Neural cell (in vitro differentiated cells): ENCODE results near the gene GRIPAP1. TPM values are rescaled to one million over a fixed set of nuclear protein-coding genes. Genes with fewer than 3 reads are reported as not detected.

Experiments used
- H2AFZ ChIP-seq: fragments of 200-600, 300-800 bp; sonication (generic), shearing (Covaris generic); 2 replicates; pipeline ENCODE4 v1.6.0; 2014; ENCODE audit warnings: low read depth, mild to moderate bottlenecking, antibody characterized with exemption, low read length, moderate library complexity
- H3F3A ChIP-seq: fragments of 200-600 bp; shearing (Covaris generic); 2 replicates; pipeline ENCODE4 v1.6.1; 2016; ENCODE audit warnings: mild to moderate bottlenecking, moderate library complexity, mixed read lengths, antibody characterized with exemption, low read length; ENCODE audit not compliant: insufficient read depth, poor library complexity, severe bottlenecking
- H3K27ac ChIP-seq: fragments of 200-600, 300-800 bp; sonication (generic), shearing (Covaris generic); 2 replicates; pipeline ENCODE4 v1.5.1; 2014; ENCODE audit warnings: mild to moderate bottlenecking, low read length, moderate library complexity
- H3K27me3 ChIP-seq: fragments of 300-800, 200-600 bp; sonication (generic), shearing (Covaris generic); 2 replicates; pipeline ENCODE4 v1.6.0; 2014; ENCODE audit warnings: mild to moderate bottlenecking, low read depth, low read length, moderate library complexity; ENCODE audit not compliant: insufficient read depth
- H3K36me3 ChIP-seq: fragments of 300-800, 200-600 bp; sonication (generic), shearing (Covaris generic); 2 replicates; pipeline ENCODE4 v1.5.1; 2014; ENCODE audit warnings: mild to moderate bottlenecking, antibody characterized with exemption, low read length, moderate library complexity; ENCODE audit not compliant: insufficient read depth
- H3K4me2 ChIP-seq: fragments of 300-800, 200-600 bp; sonication (generic), shearing (Covaris generic); 2 replicates; pipeline ENCODE4 v1.6.0; 2014; ENCODE audit warnings: mild to moderate bottlenecking, low read length
- H3K4me3 ChIP-seq: fragments of 300-800, 200-600 bp; sonication (generic), shearing (Covaris generic); 2 replicates; pipeline ENCODE4 v1.5.1; 2014; ENCODE audit warnings: mild to moderate bottlenecking, low read length, moderate library complexity
- H3K79me2 ChIP-seq: fragments of 200-600 bp; shearing (Covaris generic); replicated peaks from 2 replicates; pipeline ENCODE4 v1.6.0; 2014; ENCODE audit warnings: mild to moderate bottlenecking, low read length, moderate library complexity; ENCODE audit not compliant: insufficient read depth
- H3K9ac ChIP-seq: fragments of 300-800, 200-600 bp; sonication (generic), shearing (Covaris generic); 2 replicates; pipeline ENCODE4 v1.6.1; 2016; ENCODE audit warnings: mild to moderate bottlenecking, low read length, mixed read lengths
- H3K9me2 ChIP-seq: fragments of 200-600 bp; shearing (Covaris generic); 2 replicates; pipeline ENCODE4 v1.6.1; 2016; ENCODE audit warnings: mild to moderate bottlenecking, low read length, mixed read lengths; ENCODE audit not compliant: insufficient read depth
- H3K9me3 ChIP-seq: fragments of 200-600, 300-800 bp; sonication (generic), shearing (Covaris generic); 2 replicates; pipeline ENCODE4 v1.6.1; 2016; ENCODE audit warnings: mild to moderate bottlenecking, mixed run types, low read length, moderate library complexity, mixed read lengths
- H4K20me1 ChIP-seq: fragments of 200-600 bp; shearing (Covaris generic); 2 replicates; pipeline ENCODE4 v1.6.1; 2016; ENCODE audit warnings: mild to moderate bottlenecking, mixed run types; ENCODE audit not compliant: insufficient read depth
- CTCF ChIP-seq: fragments of 450-650 bp; IDR thresholded peaks from 2 replicates; pipeline ENCODE4 v1.5.1; 2014; ENCODE audit warnings: antibody characterized with exemption, mild to moderate bottlenecking, moderate library complexity; ENCODE audit not compliant: poor library complexity, severe bottlenecking
- EP300 ChIP-seq: fragments of 450-650 bp; conservative IDR thresholded peaks from 2 replicates; pipeline ENCODE4 v1.6.1; 2014; ENCODE audit warnings: antibody characterized with exemption, mild to moderate bottlenecking, moderate library complexity; ENCODE audit not compliant: poor library complexity, severe bottlenecking
- EZH2 ChIP-seq: fragments of 200-600, 300-800 bp; shearing (Covaris generic), sonication (generic); IDR thresholded peaks from 2 replicates; pipeline ENCODE4 v1.6.1; 2014; ENCODE audit warnings: antibody characterized with exemption, low read length, borderline replicate concordance, mild to moderate bottlenecking; ENCODE audit not compliant: insufficient read depth, poor library complexity, severe bottlenecking
- MXI1 ChIP-seq: fragments of 450-650 bp; conservative IDR thresholded peaks from 2 replicates; pipeline ENCODE4 v1.6.1; 2014; ENCODE audit warnings: antibody characterized with exemption, mild to moderate bottlenecking; ENCODE audit not compliant: poor library complexity, severe bottlenecking
- POLR2AphosphoS5 ChIP-seq: IDR thresholded peaks from 2 replicates; pipeline ENCODE4 v1.6.1; 2012
- RAD21 ChIP-seq: fragments of 450-650 bp; conservative IDR thresholded peaks from 2 replicates; pipeline ENCODE4 v1.6.1; 2014; ENCODE audit warnings: antibody characterized with exemption, mild to moderate bottlenecking, moderate library complexity
- REST ChIP-seq: IDR thresholded peaks from 2 replicates; pipeline ENCODE4 v1.6.1; 2012; ENCODE audit warnings: borderline replicate concordance
- SMC3 ChIP-seq: fragments of 450-650 bp; conservative IDR thresholded peaks from 2 replicates; pipeline ENCODE4 v1.6.1; 2014; ENCODE audit warnings: antibody characterized with exemption, mild to moderate bottlenecking, moderate library complexity; ENCODE audit not compliant: poor library complexity
- TAF1 ChIP-seq: IDR thresholded peaks from 2 replicates; pipeline ENCODE4 v1.6.1; 2012; ENCODE audit warnings: low read depth
- polyA plus RNA-seq: library from polyadenylated mRNA; depleted of rRNA; stranded (reverse); fragments of >200 nt; gene quantifications from 2 replicates; pipeline ENCODE4 v1.2.3, GENCODE V29; 2014

The GRIPAP1 gene
- polyA plus RNA-seq, 1 donor from 2014 or later: 134 TPM

- no peak overlapping the region for H3K27ac ChIP-seq
- H3K9me2 ChIP-seq: no peaks in the 10 kb centered on the region
- H3K9me3 ChIP-seq: no peaks in the 10 kb centered on the region
- H3F3A ChIP-seq: no peaks in the 10 kb centered on the region
- H3K27me3 ChIP-seq: no peaks in the 10 kb centered on the region
- no peak overlapping the region for H3K4me2 ChIP-seq
- H4K20me1 ChIP-seq: no peaks in the 10 kb centered on the region
- no peak overlapping the region for H3K9ac ChIP-seq
- no peaks in the 10 kb centered on the region for H3K36me3 ChIP-seq
- no peak overlapping the region for H2AFZ ChIP-seq
- TF ChIP-seq EP300 (no peak), TAF1 (no peak), MXI1 (no peak), SMC3 (no peak), RAD21 (no peak), CTCF (no peak), EZH2 (no peak), POLR2AphosphoS5 (no peak), REST (no peak)
- H3K4me3 ChIP-seq: no peak overlapping the region
- no peaks in the 10 kb centered on the region for H3K79me2 ChIP-seq
These were observed 28.0 kb downstream of the GRIPAP1 start for GRCh38 chrX:48974033-48974432.

GRCh38 chrX:48972220-48973164 is 29.6 kb downstream of the GRIPAP1 start:
- Histone ChIP-seq H3F3A (no peaks in the 10 kb centered on the region), H3K9me2 (no peaks in the 10 kb centered on the region), H3K36me3 (no peaks in the 10 kb centered on the region), H2AFZ (no peak overlapping the region), H3K79me2 (no peaks in the 10 kb centered on the region), H3K4me2 (no peak overlapping the region), H3K4me3 (no peak overlapping the region), H3K9me3 (no peaks in the 10 kb centered on the region), H3K27me3 (no peaks in the 10 kb centered on the region), H3K9ac (no peak overlapping the region), H4K20me1 (no peaks in the 10 kb centered on the region), H3K27ac (no peak overlapping the region)
- no peak for TF ChIP-seq MXI1
- TF ChIP-seq POLR2AphosphoS5: no peak
- TF ChIP-seq EZH2: no peak
- TF ChIP-seq SMC3: no peak
- TF ChIP-seq TAF1: no peak
- TF ChIP-seq REST: no peak
- no peak for TF ChIP-seq EP300
- no peak for TF ChIP-seq RAD21
- no peak for TF ChIP-seq CTCF
